ENCODE data around the gene CAPN3.

The CAPN3 gene

DNA sequence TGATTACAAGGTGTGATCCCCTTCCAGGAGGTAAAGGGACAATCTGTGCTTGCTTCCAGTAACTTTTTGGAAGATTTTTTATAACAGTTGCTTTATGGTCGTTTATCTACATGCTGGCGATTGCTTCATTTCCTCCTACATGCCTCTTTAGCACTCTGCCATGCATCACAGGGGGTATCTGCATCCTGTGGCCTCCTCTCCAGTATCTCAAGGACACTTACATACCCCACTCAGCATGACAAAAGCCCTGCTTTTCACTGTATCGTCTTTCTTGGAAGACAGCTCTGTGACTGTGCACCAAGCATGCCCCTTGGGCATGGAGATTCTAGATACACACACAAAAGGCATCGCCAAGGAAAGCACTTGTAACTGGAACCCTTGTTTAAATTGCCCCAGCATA is 25.3 kb downstream of the CAPN3 start:
- Histone ChIP-seq H3K4me1 (ENCODE audit: insufficient read depth, poor library complexity, severe bottlenecking) (no peaks in the 10 kb centered on the region), H3K36me3 (ENCODE audit: low read depth) (no peaks in the 10 kb centered on the region), H3K9me3 (ENCODE audit: severe bottlenecking) (no peaks in the 10 kb centered on the region), H3K27me3 (ENCODE audit: insufficient read depth, poor library complexity, severe bottlenecking) (no peaks in the 10 kb centered on the region), H3K27ac (ENCODE audit: poor library complexity, severe bottlenecking) (no peak overlapping the region), H3K4me3 (ENCODE audit: severe bottlenecking) (no peak overlapping the region)
- TF ChIP-seq, protein P1, sequence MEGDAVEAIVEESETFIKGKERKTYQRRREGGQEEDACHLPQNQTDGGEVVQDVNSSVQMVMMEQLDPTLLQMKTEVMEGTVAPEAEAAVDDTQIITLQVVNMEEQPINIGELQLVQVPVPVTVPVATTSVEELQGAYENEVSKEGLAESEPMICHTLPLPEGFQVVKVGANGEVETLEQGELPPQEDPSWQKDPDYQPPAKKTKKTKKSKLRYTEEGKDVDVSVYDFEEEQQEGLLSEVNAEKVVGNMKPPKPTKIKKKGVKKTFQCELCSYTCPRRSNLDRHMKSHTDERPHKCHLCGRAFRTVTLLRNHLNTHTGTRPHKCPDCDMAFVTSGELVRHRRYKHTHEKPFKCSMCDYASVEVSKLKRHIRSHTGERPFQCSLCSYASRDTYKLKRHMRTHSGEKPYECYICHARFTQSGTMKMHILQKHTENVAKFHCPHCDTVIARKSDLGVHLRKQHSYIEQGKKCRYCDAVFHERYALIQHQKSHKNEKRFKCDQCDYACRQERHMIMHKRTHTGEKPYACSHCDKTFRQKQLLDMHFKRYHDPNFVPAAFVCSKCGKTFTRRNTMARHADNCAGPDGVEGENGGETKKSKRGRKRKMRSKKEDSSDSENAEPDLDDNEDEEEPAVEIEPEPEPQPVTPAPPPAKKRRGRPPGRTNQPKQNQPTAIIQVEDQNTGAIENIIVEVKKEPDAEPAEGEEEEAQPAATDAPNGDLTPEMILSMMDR (IDR thresholded peaks at IDR 0.05; ENCODE audit: poor library complexity, severe bottlenecking): no peak
- ATAC-seq (ENCODE audit: low read depth): no peak
- no peak for DNase-seq (ENCODE audit: low spot score)

- ATAC-seq (ENCODE audit: low read depth) (peak; percentile 81), DNase-seq (ENCODE audit: low spot score) (peak; percentile 53)
- no peaks in the 10 kb centered on the region for H3K27me3 ChIP-seq (ENCODE audit: insufficient read depth, poor library complexity, severe bottlenecking)
- H3K9me3 ChIP-seq (ENCODE audit: severe bottlenecking): no peaks in the 10 kb centered on the region
- H3K36me3 ChIP-seq (ENCODE audit: low read depth): no peaks in the 10 kb centered on the region
- TF ChIP-seq, protein P1 (IDR thresholded peaks at IDR 0.05; ENCODE audit: poor library complexity, severe bottlenecking): peak; percentile 96
- no peak overlapping the region for H3K4me3 ChIP-seq (ENCODE audit: severe bottlenecking)
- H3K4me1 ChIP-seq (ENCODE audit: insufficient read depth, poor library complexity, severe bottlenecking): no peaks in the 10 kb centered on the region
- no peak overlapping the region for H3K27ac ChIP-seq (ENCODE audit: poor library complexity, severe bottlenecking)
Measured at GRCh38 chr15:42385206-42385979, 26.1 kb downstream of the CAPN3 start.

DNA sequence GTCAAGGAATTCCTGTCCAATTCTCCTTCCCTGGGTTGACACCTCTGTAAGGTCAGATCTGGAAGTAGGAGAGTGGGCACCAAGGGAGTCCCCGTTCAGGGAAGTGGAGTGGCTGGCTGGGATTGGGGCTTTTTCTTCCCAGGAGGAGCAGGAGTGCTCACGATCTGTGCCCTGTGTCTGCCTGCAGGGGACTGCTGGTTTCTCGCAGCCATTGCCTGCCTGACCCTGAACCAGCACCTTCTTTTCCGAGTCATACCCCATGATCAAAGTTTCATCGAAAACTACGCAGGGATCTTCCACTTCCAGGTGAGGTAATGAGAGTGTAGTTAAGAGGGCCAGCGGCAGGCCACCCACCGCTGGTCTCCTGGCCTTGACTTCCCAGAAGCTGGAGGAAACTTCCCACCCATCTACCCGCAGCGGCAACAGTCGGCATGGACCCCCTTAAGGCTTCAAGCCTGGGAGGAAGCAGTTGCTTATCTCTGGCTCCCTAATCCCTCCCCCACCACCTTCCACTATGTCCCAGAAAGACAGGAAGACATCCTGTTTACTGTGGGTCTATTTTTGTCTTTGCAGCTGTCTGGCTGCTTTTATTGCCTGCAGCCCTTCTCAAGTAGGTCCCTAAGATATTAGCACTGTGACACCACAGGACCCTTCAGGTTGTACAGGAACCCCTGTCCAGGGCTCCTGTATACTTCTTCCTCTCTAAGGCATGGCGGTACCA is 26.8 kb downstream of the CAPN3 start:
- Histone ChIP-seq H3K9me3 (ENCODE audit: severe bottlenecking) (no peaks in the 10 kb centered on the region), H3K4me3 (ENCODE audit: severe bottlenecking) (no peak overlapping the region), H3K27me3 (ENCODE audit: insufficient read depth, poor library complexity, severe bottlenecking) (no peaks in the 10 kb centered on the region), H3K27ac (ENCODE audit: poor library complexity, severe bottlenecking) (no peak overlapping the region), H3K4me1 (ENCODE audit: insufficient read depth, poor library complexity, severe bottlenecking) (no peaks in the 10 kb centered on the region), H3K36me3 (ENCODE audit: low read depth) (no peaks in the 10 kb centered on the region)
- DNase-seq (ENCODE audit: low spot score) (peak; percentile 43), ATAC-seq (ENCODE audit: low read depth) (no peak)
- TF ChIP-seq, protein P1 (IDR thresholded peaks at IDR 0.05; ENCODE audit: poor library complexity, severe bottlenecking): no peak

- TF ChIP-seq, protein P1 (IDR thresholded peaks at IDR 0.05; ENCODE audit: poor library complexity, severe bottlenecking): no peak
- Histone ChIP-seq H3K4me1 (ENCODE audit: insufficient read depth, poor library complexity, severe bottlenecking) (no peaks in the 10 kb centered on the region), H3K4me3 (ENCODE audit: severe bottlenecking) (no peak overlapping the region), H3K27me3 (ENCODE audit: insufficient read depth, poor library complexity, severe bottlenecking) (no peaks in the 10 kb centered on the region), H3K9me3 (ENCODE audit: severe bottlenecking) (no peaks in the 10 kb centered on the region), H3K36me3 (ENCODE audit: low read depth) (no peaks in the 10 kb centered on the region), H3K27ac (ENCODE audit: poor library complexity, severe bottlenecking) (no peak overlapping the region)
- ATAC-seq (ENCODE audit: low read depth) (no peak), DNase-seq (ENCODE audit: low spot score) (peak; percentile 19)
Measured at GRCh38 chr15:42387603-42388002, 28.3 kb downstream of the CAPN3 start.
